Measurements from ENCODE around the gene ROBO1.

GRCh38 chr3:78708565-78709073, 1059.2 kb downstream of the ROBO1 start:
- TF ChIP-seq POLR2A (IDR thresholded peaks at IDR 0.05) (no peak), POLR2AphosphoS5 (IDR thresholded peaks at IDR 0.05) (no peak)
- TF ChIP-seq, protein P1, sequence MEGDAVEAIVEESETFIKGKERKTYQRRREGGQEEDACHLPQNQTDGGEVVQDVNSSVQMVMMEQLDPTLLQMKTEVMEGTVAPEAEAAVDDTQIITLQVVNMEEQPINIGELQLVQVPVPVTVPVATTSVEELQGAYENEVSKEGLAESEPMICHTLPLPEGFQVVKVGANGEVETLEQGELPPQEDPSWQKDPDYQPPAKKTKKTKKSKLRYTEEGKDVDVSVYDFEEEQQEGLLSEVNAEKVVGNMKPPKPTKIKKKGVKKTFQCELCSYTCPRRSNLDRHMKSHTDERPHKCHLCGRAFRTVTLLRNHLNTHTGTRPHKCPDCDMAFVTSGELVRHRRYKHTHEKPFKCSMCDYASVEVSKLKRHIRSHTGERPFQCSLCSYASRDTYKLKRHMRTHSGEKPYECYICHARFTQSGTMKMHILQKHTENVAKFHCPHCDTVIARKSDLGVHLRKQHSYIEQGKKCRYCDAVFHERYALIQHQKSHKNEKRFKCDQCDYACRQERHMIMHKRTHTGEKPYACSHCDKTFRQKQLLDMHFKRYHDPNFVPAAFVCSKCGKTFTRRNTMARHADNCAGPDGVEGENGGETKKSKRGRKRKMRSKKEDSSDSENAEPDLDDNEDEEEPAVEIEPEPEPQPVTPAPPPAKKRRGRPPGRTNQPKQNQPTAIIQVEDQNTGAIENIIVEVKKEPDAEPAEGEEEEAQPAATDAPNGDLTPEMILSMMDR (IDR thresholded peaks at IDR 0.05): no peak
